ENCODE results near the gene PSMC3. TPM values are rescaled to one million over a fixed set of nuclear protein-coding genes. Genes with fewer than 3 reads are reported as not detected.

PSMC3 gene
- total RNA-seq, 1 experiment from 2014 or later: 222 TPM

- Histone ChIP-seq H3K27me3 (ENCODE audit: insufficient read depth, low read depth) (no peaks in the 10 kb centered on the region), H2AFZ (no peak overlapping the region), H3K4me2 (no peak overlapping the region), H3F3A (ENCODE audit: insufficient read depth, low read depth) (no peaks in the 10 kb centered on the region), H3K9me2 (ENCODE audit: insufficient read depth) (no peaks in the 10 kb centered on the region), H3K4me1 (replicated peaks; ENCODE audit: insufficient read depth) (no peaks in the 10 kb centered on the region), H3K36me3 (ENCODE audit: low read depth) (no peaks in the 10 kb centered on the region), H3K4me3 (no peak overlapping the region), H4K20me1 (ENCODE audit: insufficient read depth) (no peaks in the 10 kb centered on the region), H3K9me3 (ENCODE audit: insufficient read depth, low read depth) (no peaks in the 10 kb centered on the region), H3K79me2 (ENCODE audit: low read depth) (no peaks in the 10 kb centered on the region), H3K27ac (no peak overlapping the region)
- TF ChIP-seq CTCF (conservative IDR thresholded peaks at IDR 0.05): no peak
- no peak for TF ChIP-seq EZH2 (IDR thresholded peaks at IDR 0.05; ENCODE audit: low read depth)
- no TSS peak for BruUV-seq (replicated peaks)
- no peak for DNase-seq
- CTCF ChIA-PET: no interaction called here
- POLR2A ChIA-PET (ENCODE audit: unreplicated experiment): no interaction called here
- intact Hi-C loops (cut with micrococcal nuclease; ENCODE audit: unreplicated experiment): no loop called here
Observed at GRCh38 chr11:47443028-47443700, 16.9 kb upstream of the PSMC3 start.

GRCh38 chr11:47442514-47442913 lies 16.3 kb upstream of the PSMC3 start:
- Histone ChIP-seq H3K4me2 (no peak overlapping the region), H3K36me3 (ENCODE audit: low read depth) (no peaks in the 10 kb centered on the region), H3K4me3 (no peak overlapping the region), H3K27ac (no peak overlapping the region), H3K9me3 (ENCODE audit: insufficient read depth, low read depth) (no peaks in the 10 kb centered on the region), H3F3A (ENCODE audit: insufficient read depth, low read depth) (no peaks in the 10 kb centered on the region), H4K20me1 (ENCODE audit: insufficient read depth) (no peaks in the 10 kb centered on the region), H2AFZ (no peak overlapping the region), H3K4me1 (replicated peaks; ENCODE audit: insufficient read depth) (no peaks in the 10 kb centered on the region), H3K79me2 (ENCODE audit: low read depth) (no peaks in the 10 kb centered on the region), H3K27me3 (ENCODE audit: insufficient read depth, low read depth) (no peaks in the 10 kb centered on the region), H3K9me2 (ENCODE audit: insufficient read depth) (no peaks in the 10 kb centered on the region)
- BruUV-seq (replicated peaks): no TSS peak
- ChIA-PET POLR2A (ENCODE audit: unreplicated experiment) (interaction anchor here (0.5 kb wide), 1 partner anchor 14 kb away, joined by 5 read pairs; no protein-coding TSS in a partner anchor), CTCF (no interaction called here)
- no peak for DNase-seq
- TF ChIP-seq EZH2 (IDR thresholded peaks at IDR 0.05; ENCODE audit: low read depth) (no peak), CTCF (conservative IDR thresholded peaks at IDR 0.05) (no peak)
- intact Hi-C loops (cut with micrococcal nuclease; ENCODE audit: unreplicated experiment): no loop called here

GRCh38 chr11:47441421-47441820 lies 15.2 kb upstream of the PSMC3 start:
- Histone ChIP-seq H3K36me3 (ENCODE audit: low read depth) (no peaks in the 10 kb centered on the region), H3K4me2 (no peak overlapping the region), H2AFZ (no peak overlapping the region), H3K27ac (no peak overlapping the region), H3F3A (ENCODE audit: insufficient read depth, low read depth) (no peaks in the 10 kb centered on the region), H3K27me3 (ENCODE audit: insufficient read depth, low read depth) (no peaks in the 10 kb centered on the region), H3K4me1 (replicated peaks; ENCODE audit: insufficient read depth) (no peaks in the 10 kb centered on the region), H3K9me2 (ENCODE audit: insufficient read depth) (no peaks in the 10 kb centered on the region), H3K4me3 (no peak overlapping the region), H3K9me3 (ENCODE audit: insufficient read depth, low read depth) (no peaks in the 10 kb centered on the region), H4K20me1 (ENCODE audit: insufficient read depth) (no peaks in the 10 kb centered on the region), H3K79me2 (ENCODE audit: low read depth) (no peaks in the 10 kb centered on the region)
- POLR2A ChIA-PET (ENCODE audit: unreplicated experiment): no interaction called here
- DNase-seq: no peak
- TF ChIP-seq CTCF (conservative IDR thresholded peaks at IDR 0.05): no peak
- no peak for TF ChIP-seq EZH2 (IDR thresholded peaks at IDR 0.05; ENCODE audit: low read depth)
- CTCF ChIA-PET: no interaction called here
- intact Hi-C loops (cut with micrococcal nuclease; ENCODE audit: unreplicated experiment): no loop called here
- BruUV-seq (replicated peaks): no TSS peak
